H1 (cell line): Measurements from ENCODE around the gene ANKS1B. TPM values are rescaled to one million over a fixed set of nuclear protein-coding genes. Genes with fewer than 3 reads are reported as not detected.

ENCODE experiments used
- SP2 ChIP-seq: IDR thresholded peaks from 2 replicates; pipeline ENCODE4 v1.6.1; 2012; ENCODE audit warnings: mild to moderate bottlenecking, low read length, inconsistent platforms
- polyA plus RNA-seq, 7 experiments: library from polyadenylated mRNA; depleted of rRNA in 3 of 7; stranded (reverse) in 5 of 7; unstranded in 2 of 7; fragments of >200 nt in 5 of 7; fragments of 200-250 nt in 2 of 7; gene quantifications; 1 replicate in 5 of 7; 2 replicates in 1 of 7; 4 replicates in 1 of 7; pipeline versions ENCODE4 v1.2.1 to v1.2.3, GENCODE V29; 2011 to 2013; ENCODE audit warnings: missing spikeins in 2 of 7, mixed read lengths in 2 of 7
- total RNA-seq: library from RNA; stranded (reverse); fragmentation: NEBNext Ultra II Directional; extraction: Animal tissue kit (Norgen Biotek cat#: 25700); gene quantifications from 2 replicates; pipeline ENCODE4 v1.2.1, GENCODE V29; 2021
- TF ChIP-seq, protein P1 (sequence below): IDR thresholded peaks from 2 replicates; pipeline ENCODE4 v1.6.1; 2012; ENCODE audit warnings: inconsistent platforms

Gene ANKS1B
- total and polyA plus RNA-seq, 2 of the 8 experiments (the other 6 are each of a cell fraction or from before 2014, with no cell fraction given) = 2.7 to 6.1 TPM

DNA sequence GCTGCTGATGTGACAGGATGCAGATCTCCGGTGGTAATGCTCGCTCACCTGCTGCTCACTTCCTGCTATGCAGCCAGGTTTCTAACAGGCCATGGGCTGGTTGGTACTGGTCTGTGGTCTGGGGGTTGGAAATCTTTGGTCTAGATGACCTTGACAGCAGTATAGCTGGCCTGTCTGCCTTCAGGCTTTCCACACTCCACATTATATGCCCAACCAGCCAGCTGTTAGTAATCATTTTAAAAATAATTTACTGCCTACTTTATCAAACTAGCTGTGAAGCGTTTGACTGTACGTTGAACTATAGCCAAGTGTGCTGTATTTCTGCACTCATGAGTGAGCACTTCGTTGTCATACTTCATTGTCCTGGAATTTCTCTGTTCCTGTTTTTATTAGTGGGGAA is 761.2 kb downstream of the ANKS1B start (continued):
- TF ChIP-seq, protein P1, sequence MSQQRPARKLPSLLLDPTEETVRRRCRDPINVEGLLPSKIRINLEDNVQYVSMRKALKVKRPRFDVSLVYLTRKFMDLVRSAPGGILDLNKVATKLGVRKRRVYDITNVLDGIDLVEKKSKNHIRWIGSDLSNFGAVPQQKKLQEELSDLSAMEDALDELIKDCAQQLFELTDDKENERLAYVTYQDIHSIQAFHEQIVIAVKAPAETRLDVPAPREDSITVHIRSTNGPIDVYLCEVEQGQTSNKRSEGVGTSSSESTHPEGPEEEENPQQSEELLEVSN = no peak
- no peak for TF ChIP-seq SP2
